CD4-positive, alpha-beta T cell treated with Interleukin-6 for 4 hours (primary cell): ENCODE measurements around the gene SLC7A6.

Source experiments
- DNase-seq: peaks from one replicate; pipeline ENCODE4 v3.0.0-alpha.2; 2020; ENCODE audit warnings: mixed read lengths

SLC7A6 gene

DNA sequence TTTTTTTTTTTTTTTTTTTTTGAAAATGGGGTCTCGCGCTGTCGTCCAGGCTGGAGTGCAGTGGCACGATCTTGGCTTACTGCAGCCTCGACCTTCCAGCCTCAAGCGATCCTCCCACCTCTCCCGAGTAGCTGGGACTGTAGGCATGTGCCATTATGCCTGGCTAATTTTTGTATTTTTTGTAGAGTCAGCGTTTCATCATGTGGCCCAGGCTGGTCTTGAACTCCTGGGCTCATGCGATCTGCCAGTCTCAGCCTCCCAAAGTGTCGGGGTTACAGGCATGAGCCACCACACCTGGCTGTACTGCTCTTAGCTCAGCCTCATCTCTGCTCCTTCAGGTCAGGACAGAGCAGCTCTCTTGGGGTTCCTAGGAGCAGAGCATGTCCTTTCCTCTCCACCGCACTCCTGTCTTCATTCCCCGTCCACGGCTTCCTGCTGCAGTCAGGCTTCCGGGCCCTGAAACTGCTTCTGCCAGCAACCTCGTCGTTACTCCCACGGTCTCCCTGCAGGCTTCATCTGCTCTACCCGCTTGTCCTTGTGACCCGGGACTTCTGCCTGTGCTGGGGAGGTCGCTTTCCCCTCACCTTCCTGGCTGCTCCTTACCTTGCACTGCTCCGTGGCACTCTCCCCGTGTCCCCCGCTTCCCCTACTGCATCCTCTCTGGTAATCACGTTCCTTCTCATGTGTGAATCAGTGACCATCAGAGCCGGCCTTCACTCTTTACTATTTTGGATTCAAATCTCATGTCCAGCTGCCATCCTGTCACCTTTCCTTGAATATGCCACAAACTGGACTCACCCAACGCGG, 84.5 kb downstream of the SLC7A6 start:
- DNase-seq: no peak

- no peak for DNase-seq
Observed at GRCh38 chr16:68349838-68350410, 85.6 kb downstream of the SLC7A6 start.

DNA sequence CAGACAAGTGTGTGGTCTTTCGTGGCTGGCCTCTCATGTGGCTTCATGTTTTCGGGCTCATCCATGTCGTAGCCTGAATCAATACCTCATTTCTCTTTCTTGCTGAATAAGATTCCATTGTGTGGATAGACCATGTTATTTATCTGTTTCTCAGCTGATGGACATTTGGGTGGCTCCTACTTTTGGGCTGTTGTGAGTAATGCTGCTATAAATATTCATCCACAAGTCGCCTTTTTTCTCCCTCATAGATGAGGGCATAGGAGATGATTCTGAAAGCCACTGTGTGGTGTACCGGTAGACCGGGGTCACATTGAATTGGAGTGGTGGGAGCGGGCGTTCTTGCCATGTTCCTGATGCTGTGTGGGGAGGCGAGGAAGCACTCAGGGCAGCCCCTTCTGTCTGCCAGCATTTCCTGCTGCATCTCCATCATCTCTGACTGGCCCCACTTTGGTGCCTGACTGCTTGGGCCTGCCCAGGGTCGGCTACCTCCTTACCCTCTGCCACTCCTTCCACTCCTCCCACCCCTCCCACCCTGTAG, 86.6 kb downstream of the SLC7A6 start:
- no peak for DNase-seq
